Measurements from ENCODE around the gene ARL13B. TPM values are rescaled to one million over a fixed set of nuclear protein-coding genes. Genes with fewer than 3 reads are reported as not detected.

Gene ARL13B
- total and polyA plus RNA-seq, 2 donors (not counting 1 experiment from before 2014, with no cell fraction given) = 1.3 to 12.9 TPM

- CTCF ChIA-PET = interaction anchor here (1.4 kb wide), 1 partner anchor 19 kb away, joined by 3 read pairs; no protein-coding TSS in a partner anchor
- WGBS (ENCODE audit: insufficient coverage) = no CpG with 5 or more reads among the region's 3 CpGs
- ATAC-seq (ENCODE audit: low read depth) = no peak
- H3K4me3 Mint-ChIP-seq = no peak overlapping the region
- H3K27me3 Mint-ChIP-seq = no peaks in the 10 kb centered on the region
- Histone ChIP-seq H3K27ac (ENCODE audit: low read length in 2 of 2) (no peak overlapping the region), H3K36me3 (replicated peaks in 1 of 2; ENCODE audit: control extremely low read depth in 1 of 2, control insufficient read depth in 1 of 2, extremely low read depth in 1 of 2, insufficient read depth in 2 of 2, low read length in 1 of 2) (no peaks in the 10 kb centered on the region), H3K4me2 (replicated peaks; ENCODE audit: low read depth, low read length, poor library complexity, severe bottlenecking) (no peak overlapping the region), H2AFZ (ENCODE audit: insufficient read depth, low read depth, low read length, poor library complexity, severe bottlenecking) (no peak overlapping the region), H3K9ac (ENCODE audit: low read length) (no peak overlapping the region), H3K4me3 (ENCODE audit: control extremely low read depth in 1 of 5, extremely low read depth in 1 of 5, insufficient read depth in 1 of 5, low read depth in 2 of 5, low read length in 4 of 5) (no peak overlapping the region), H3K79me2 (ENCODE audit: control insufficient read depth, insufficient read depth, low read length) (no peaks in the 10 kb centered on the region), H4K20me1 (ENCODE audit: control insufficient read depth, insufficient read depth, low read length, poor library complexity, severe bottlenecking) (no peaks in the 10 kb centered on the region), H3K27me3 (replicated peaks in 1 of 4; ENCODE audit: control extremely low read depth in 1 of 4, control insufficient read depth in 3 of 4, insufficient read depth in 4 of 4, low read length in 3 of 4) (no peaks in the 10 kb centered on the region), H3K4me1 (ENCODE audit: control insufficient read depth in 2 of 2, insufficient read depth in 2 of 2, low read length in 2 of 2) (no peaks in the 10 kb centered on the region), H3K9me3 (ENCODE audit: control extremely low read depth in 1 of 3, control insufficient read depth in 2 of 3, insufficient read depth in 1 of 3, low read length in 2 of 3) (no peaks in the 10 kb centered on the region)
- POLR2A ChIA-PET = no interaction called here
- DNase-seq = no peak
- no peaks in the 10 kb centered on the region for H3K4me1 Mint-ChIP-seq
- H3K27ac Mint-ChIP-seq = no peak overlapping the region
- intact Hi-C loops (cut with micrococcal nuclease) = no loop called here
- no peaks in the 10 kb centered on the region for H3K9me3 Mint-ChIP-seq (ENCODE audit: insufficient read depth)
- TF ChIP-seq, protein P1, sequence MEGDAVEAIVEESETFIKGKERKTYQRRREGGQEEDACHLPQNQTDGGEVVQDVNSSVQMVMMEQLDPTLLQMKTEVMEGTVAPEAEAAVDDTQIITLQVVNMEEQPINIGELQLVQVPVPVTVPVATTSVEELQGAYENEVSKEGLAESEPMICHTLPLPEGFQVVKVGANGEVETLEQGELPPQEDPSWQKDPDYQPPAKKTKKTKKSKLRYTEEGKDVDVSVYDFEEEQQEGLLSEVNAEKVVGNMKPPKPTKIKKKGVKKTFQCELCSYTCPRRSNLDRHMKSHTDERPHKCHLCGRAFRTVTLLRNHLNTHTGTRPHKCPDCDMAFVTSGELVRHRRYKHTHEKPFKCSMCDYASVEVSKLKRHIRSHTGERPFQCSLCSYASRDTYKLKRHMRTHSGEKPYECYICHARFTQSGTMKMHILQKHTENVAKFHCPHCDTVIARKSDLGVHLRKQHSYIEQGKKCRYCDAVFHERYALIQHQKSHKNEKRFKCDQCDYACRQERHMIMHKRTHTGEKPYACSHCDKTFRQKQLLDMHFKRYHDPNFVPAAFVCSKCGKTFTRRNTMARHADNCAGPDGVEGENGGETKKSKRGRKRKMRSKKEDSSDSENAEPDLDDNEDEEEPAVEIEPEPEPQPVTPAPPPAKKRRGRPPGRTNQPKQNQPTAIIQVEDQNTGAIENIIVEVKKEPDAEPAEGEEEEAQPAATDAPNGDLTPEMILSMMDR (IDR thresholded peaks at IDR 0.05) = no peak
Measured at GRCh38 chr3:94024385-94024784, 44.4 kb downstream of the ARL13B start.

DNA sequence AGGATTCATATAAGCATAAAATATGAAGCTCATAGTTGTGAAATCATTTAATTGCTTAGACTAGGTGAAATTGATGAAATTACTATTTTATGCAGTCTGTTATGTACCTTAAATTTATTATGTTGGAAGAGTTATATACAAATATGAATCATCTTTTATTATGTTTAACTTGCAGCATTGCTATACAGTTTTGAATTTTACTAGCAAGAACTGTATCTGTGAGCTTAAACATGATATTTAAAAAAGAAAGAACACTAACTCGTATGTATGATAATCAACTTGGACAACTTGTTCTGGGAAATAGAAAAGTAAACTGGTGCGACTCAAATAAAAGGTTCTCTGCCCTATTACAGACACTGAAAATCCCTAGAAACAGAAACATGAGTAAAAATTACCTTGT lies 46.7 kb downstream of the ARL13B start:
- ChIA-PET CTCF (interaction anchor here (1.7 kb wide), 1 partner anchor 11 kb away, joined by 4 read pairs; no protein-coding TSS in a partner anchor), POLR2A (no interaction called here)
- no peak overlapping the region for H3K4me3 ChIP-seq (ENCODE audit: control extremely low read depth in 1 of 5, extremely low read depth in 1 of 5, insufficient read depth in 1 of 5, low read depth in 2 of 5, low read length in 4 of 5)
- H3K27me3 ChIP-seq (replicated peaks in 1 of 4; ENCODE audit: control extremely low read depth in 1 of 4, control insufficient read depth in 3 of 4, insufficient read depth in 4 of 4, low read length in 3 of 4) = no peaks in the 10 kb centered on the region
- ATAC-seq (ENCODE audit: low read depth) = no peak
- Mint-ChIP-seq H3K27me3 (no peaks in the 10 kb centered on the region), H3K27ac (no peak overlapping the region), H3K9me3 (ENCODE audit: insufficient read depth) (no peaks in the 10 kb centered on the region), H3K4me1 (no peaks in the 10 kb centered on the region), H3K4me3 (no peak overlapping the region)
- no peak overlapping the region for H3K9ac ChIP-seq (ENCODE audit: low read length)
- no peaks in the 10 kb centered on the region for H3K9me3 ChIP-seq (ENCODE audit: control extremely low read depth in 1 of 3, control insufficient read depth in 2 of 3, insufficient read depth in 1 of 3, low read length in 2 of 3)
- TF ChIP-seq, protein P1 (IDR thresholded peaks at IDR 0.05) = no peak
- TF ChIP-seq EZH2 (IDR thresholded peaks at IDR 0.05; ENCODE audit: borderline replicate concordance, insufficient read depth, low read depth, low read length, poor library complexity, severe bottlenecking) = no peak
- H3K4me2 ChIP-seq (replicated peaks; ENCODE audit: low read depth, low read length, poor library complexity, severe bottlenecking) = no peak overlapping the region
- WGBS (ENCODE audit: insufficient coverage) = no CpG with 5 or more reads among the region's 2 CpGs
- no peaks in the 10 kb centered on the region for H3K79me2 ChIP-seq (ENCODE audit: control insufficient read depth, insufficient read depth, low read length)
- H4K20me1 ChIP-seq (ENCODE audit: control insufficient read depth, insufficient read depth, low read length, poor library complexity, severe bottlenecking) = no peaks in the 10 kb centered on the region
- H2AFZ ChIP-seq (ENCODE audit: insufficient read depth, low read depth, low read length, poor library complexity, severe bottlenecking) = no peak overlapping the region
- H3K4me1 ChIP-seq (ENCODE audit: control insufficient read depth in 2 of 2, insufficient read depth in 2 of 2, low read length in 2 of 2) = no peaks in the 10 kb centered on the region
- DNase-seq = no peak
- intact Hi-C loops (cut with micrococcal nuclease) = no loop called here
- H3K27ac ChIP-seq (ENCODE audit: low read length in 2 of 2) = no peak overlapping the region
- no peaks in the 10 kb centered on the region for H3K36me3 ChIP-seq (replicated peaks in 1 of 2; ENCODE audit: control extremely low read depth in 1 of 2, control insufficient read depth in 1 of 2, extremely low read depth in 1 of 2, insufficient read depth in 2 of 2, low read length in 1 of 2)
